Uterus (tissue), 2 donors: ENCODE results near the gene DUOX1.

Experiments
- CTCF ChIP-seq, 4 experiments: fragments of 200-600 bp in 2 of 4; fragments of 450-650 bp in 2 of 4; sonication (generic) in 2 of 4; IDR thresholded peaks; one replicate each; pipeline ENCODE4 v1.5.1; 2016 to 2019; ENCODE audit warnings: antibody characterized with exemption in 4 of 4, mild to moderate bottlenecking in 2 of 4, moderate library complexity in 1 of 4
- POLR2A ChIP-seq, 2 donors: fragments of 450-650 bp; IDR thresholded peaks; one replicate each; pipeline ENCODE4 v1.6.1; 2016; ENCODE audit warnings: antibody characterized with exemption in 2 of 2, mild to moderate bottlenecking in 1 of 2, moderate library complexity in 1 of 2

GRCh38 chr15:45118131-45118588, 11.6 kb upstream of the DUOX1 start:
- TF ChIP-seq CTCF (IDR thresholded peaks at IDR 0.05) (peak; percentile 84 to 94 (median 88)), POLR2A (IDR thresholded peaks at IDR 0.05) (no peak)
